Mesenchymal stem cell (in vitro differentiated cells and primary cell): ENCODE results near the gene DISC1.

Source experiments
- DNase-seq: peaks from one replicate; pipeline ENCODE4 v3.0.0-alpha.2; 2013
- H2AFZ ChIP-seq: one replicate; pipeline ENCODE4 v1.6.1; 2013; ENCODE audit warnings: low read depth, mild to moderate bottlenecking, control low read depth, inconsistent platforms, low read length, moderate library complexity
- H2AK5ac ChIP-seq: 2 replicates; pipeline ENCODE4 v1.6.1; 2013; ENCODE audit warnings: low read length, moderate library complexity, mild to moderate bottlenecking, inconsistent platforms; ENCODE audit not compliant: severe bottlenecking
- H2BK120ac ChIP-seq: one replicate; pipeline ENCODE4 v1.6.1; 2013; ENCODE audit warnings: low read depth, mild to moderate bottlenecking, inconsistent platforms, low read length, moderate library complexity
- H2BK12ac ChIP-seq, 2 experiments: one replicate each; pipeline ENCODE4 v1.6.1; 2013; ENCODE audit warnings: inconsistent platforms in 2 of 2, low read length in 2 of 2, mild to moderate bottlenecking in 2 of 2, moderate library complexity in 2 of 2, control low read depth in 1 of 2
- H2BK15ac ChIP-seq: one replicate; pipeline ENCODE4 v1.6.1; 2013; ENCODE audit warnings: mild to moderate bottlenecking, low read depth, inconsistent platforms; ENCODE audit not compliant: poor library complexity, severe bottlenecking
- H2BK5ac ChIP-seq: 2 replicates; pipeline ENCODE4 v1.6.1; 2013; ENCODE audit warnings: low read depth, mild to moderate bottlenecking, low read length, control low read depth, inconsistent platforms; ENCODE audit not compliant: poor library complexity, severe bottlenecking
- H3K14ac ChIP-seq, 2 experiments: one replicate each; pipeline ENCODE4 v1.6.1; 2013; ENCODE audit warnings: inconsistent platforms in 2 of 2, low read length in 2 of 2, control low read depth in 1 of 2, mild to moderate bottlenecking in 1 of 2, moderate library complexity in 1 of 2
- H3K18ac ChIP-seq, 2 experiments: one replicate each; pipeline ENCODE4 v1.6.1; 2013; ENCODE audit warnings: inconsistent platforms in 2 of 2, low read length in 2 of 2, control low read depth in 1 of 2, low read depth in 1 of 2, mild to moderate bottlenecking in 1 of 2
- H3K23ac ChIP-seq, 2 experiments: one replicate each; pipeline ENCODE4 v1.6.1; 2013; ENCODE audit warnings: inconsistent platforms in 2 of 2, low read length in 2 of 2, mild to moderate bottlenecking in 2 of 2, moderate library complexity in 2 of 2, control low read depth in 1 of 2
- H3K27ac ChIP-seq: 2 replicates; pipeline ENCODE4 v1.5.1; 2013; ENCODE audit warnings: mild to moderate bottlenecking, moderate library complexity, low read length, control low read depth, inconsistent platforms; ENCODE audit not compliant: poor library complexity, severe bottlenecking
- H3K27me3 ChIP-seq, 2 experiments: 2 replicates each; pipeline versions ENCODE4 v1.6.1 to v1.7.0; 2013; ENCODE audit warnings: low read length in 2 of 2, mild to moderate bottlenecking in 2 of 2, moderate library complexity in 2 of 2, control low read depth in 1 of 2, inconsistent platforms in 1 of 2; ENCODE audit not compliant: control insufficient read depth in 1 of 2, insufficient read depth in 1 of 2
- H3K36me3 ChIP-seq, 2 experiments: 2 replicates each; pipeline versions ENCODE4 v1.6.1 to v1.7.0; 2013; ENCODE audit warnings: low read length in 2 of 2, control low read depth in 1 of 2, inconsistent platforms in 1 of 2, low read depth in 1 of 2, mild to moderate bottlenecking in 1 of 2; ENCODE audit not compliant: insufficient read depth in 2 of 2, control insufficient read depth in 1 of 2
- H3K4ac ChIP-seq, 2 experiments: one replicate each; pipeline ENCODE4 v1.6.1; 2013; ENCODE audit warnings: inconsistent platforms in 2 of 2, low read length in 2 of 2, mild to moderate bottlenecking in 2 of 2, moderate library complexity in 2 of 2, control low read depth in 1 of 2, low read depth in 1 of 2
- H3K4me1 ChIP-seq: 2 replicates; pipeline ENCODE4 v1.6.1; 2013; ENCODE audit warnings: low read depth, low read length, control low read depth; ENCODE audit not compliant: control insufficient read depth, insufficient read depth
- H3K4me2 ChIP-seq: 2 replicates; pipeline ENCODE4 v1.6.1; 2013; ENCODE audit warnings: low read length, mild to moderate bottlenecking, inconsistent platforms; ENCODE audit not compliant: poor library complexity, severe bottlenecking
- H3K4me3 ChIP-seq, 2 experiments: 2 replicates each; pipeline versions ENCODE4 v1.5.1 to v1.7.0; 2013; ENCODE audit warnings: low read length in 2 of 2, mild to moderate bottlenecking in 2 of 2, control low read depth in 1 of 2, low read depth in 1 of 2; ENCODE audit not compliant: insufficient read depth in 1 of 2
- H3K79me1 ChIP-seq: replicated peaks from 2 replicates; pipeline ENCODE4 v1.6.1; 2013; ENCODE audit warnings: mild to moderate bottlenecking, control low read depth, low read length, inconsistent platforms; ENCODE audit not compliant: poor library complexity, severe bottlenecking
- H3K9ac ChIP-seq: 2 replicates; pipeline ENCODE4 v1.7.0; 2013; ENCODE audit warnings: mild to moderate bottlenecking, low read length, moderate library complexity
- H3K9me3 ChIP-seq: 2 replicates; pipeline ENCODE4 v1.7.0; 2013; ENCODE audit warnings: mild to moderate bottlenecking, low read length; ENCODE audit not compliant: control insufficient read depth
- H4K8ac ChIP-seq: one replicate; pipeline ENCODE4 v1.6.1; 2013; ENCODE audit warnings: inconsistent platforms, mild to moderate bottlenecking, low read length, moderate library complexity
- H4K91ac ChIP-seq: one replicate; pipeline ENCODE4 v1.6.1; 2013; ENCODE audit warnings: mild to moderate bottlenecking, low read length, inconsistent platforms
- WGBS: methylation state at CpG from one replicate; pipeline ENCODE4 v1.1.7; 2013; ENCODE audit warnings: mixed read lengths; 5-methylcytosine and 5-hydroxymethylcytosine counted together

The DISC1 gene

DNA sequence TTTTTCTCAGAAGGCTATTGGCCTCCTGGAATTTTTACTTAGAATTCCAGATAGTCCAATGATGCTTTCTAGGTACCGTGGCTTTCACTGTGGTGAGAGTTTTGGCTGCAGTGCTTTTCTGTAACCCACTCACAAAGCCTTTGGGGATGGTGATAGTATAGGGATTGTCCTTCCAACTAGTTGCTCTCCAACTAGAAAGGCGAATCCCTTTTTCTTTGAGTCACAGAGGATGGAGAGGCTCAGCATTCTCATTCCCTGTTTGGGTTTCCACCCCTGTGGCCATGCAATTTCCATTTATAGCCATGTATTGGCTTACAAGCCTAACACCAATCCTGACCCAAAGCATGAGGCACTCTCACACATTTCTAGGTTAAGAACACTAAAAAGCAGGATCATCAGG lies 300.3 kb downstream of the DISC1 start:
- Histone ChIP-seq H3K9ac (no peak overlapping the region), H2BK15ac (no peak overlapping the region), H3K4ac (no peak overlapping the region), H2AK5ac (no peak overlapping the region), H3K4me1 (peaks cover 11% of the 10 kb centered on the region), H4K8ac (no peak overlapping the region), H3K79me1 (peaks cover 8% of the 10 kb centered on the region), H3K9me3 (peaks cover 3% of the 10 kb centered on the region), H2BK5ac (no peak overlapping the region), H3K4me3 (no peak overlapping the region), H3K4me2 (no peak overlapping the region), H2BK120ac (no peak overlapping the region), H2AFZ (no peak overlapping the region), H3K23ac (no peak overlapping the region), H3K27ac (no peak overlapping the region), H2BK12ac (no peak overlapping the region), H3K36me3 (no peaks in the 10 kb centered on the region), H3K27me3 (no peaks in the 10 kb centered on the region), H4K91ac (no peak overlapping the region), H3K18ac (no peak overlapping the region), H3K14ac (no peak overlapping the region)
- no peak for DNase-seq
- 96% methylated on average over 2 of the region's 2 CpGs for WGBS

DNA sequence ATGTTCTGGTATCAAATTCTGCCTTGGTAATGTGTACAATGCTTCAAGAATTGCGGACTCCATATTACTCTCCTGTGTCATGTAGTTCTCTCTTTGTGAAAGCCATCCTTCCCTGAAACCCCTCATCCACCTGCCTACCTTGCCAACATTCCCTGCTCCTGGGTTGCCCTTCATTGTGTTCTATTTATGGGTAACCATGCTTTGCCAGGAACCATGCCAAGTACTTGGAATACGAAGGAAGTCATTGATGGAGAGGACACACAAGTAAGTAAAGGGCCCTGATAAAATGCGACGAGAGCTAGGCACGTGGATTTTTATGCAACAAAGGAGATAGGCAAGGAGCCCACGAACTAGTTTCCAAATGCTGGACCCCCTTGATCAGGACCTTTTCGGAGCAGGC lies 300.8 kb downstream of the DISC1 start:
- Histone ChIP-seq H3K36me3 (no peaks in the 10 kb centered on the region), H3K4me3 (no peak overlapping the region), H3K27me3 (no peaks in the 10 kb centered on the region), H3K9ac (no peak overlapping the region), H2BK5ac (no peak overlapping the region), H2BK12ac (no peak overlapping the region), H2AFZ (no peak overlapping the region), H2AK5ac (no peak overlapping the region), H3K4ac (no peak overlapping the region), H3K23ac (no peak overlapping the region), H3K14ac (no peak overlapping the region), H3K4me1 (peaks cover 9% of the 10 kb centered on the region), H4K8ac (no peak overlapping the region), H3K79me1 (peaks cover 8% of the 10 kb centered on the region), H3K18ac (no peak overlapping the region), H3K9me3 (peaks cover 8% of the 10 kb centered on the region), H3K4me2 (no peak overlapping the region), H4K91ac (no peak overlapping the region), H2BK120ac (no peak overlapping the region), H3K27ac (no peak overlapping the region), H2BK15ac (no peak overlapping the region)
- no peak for DNase-seq
- 96% methylated on average over 7 of the region's 7 CpGs for WGBS

DNA sequence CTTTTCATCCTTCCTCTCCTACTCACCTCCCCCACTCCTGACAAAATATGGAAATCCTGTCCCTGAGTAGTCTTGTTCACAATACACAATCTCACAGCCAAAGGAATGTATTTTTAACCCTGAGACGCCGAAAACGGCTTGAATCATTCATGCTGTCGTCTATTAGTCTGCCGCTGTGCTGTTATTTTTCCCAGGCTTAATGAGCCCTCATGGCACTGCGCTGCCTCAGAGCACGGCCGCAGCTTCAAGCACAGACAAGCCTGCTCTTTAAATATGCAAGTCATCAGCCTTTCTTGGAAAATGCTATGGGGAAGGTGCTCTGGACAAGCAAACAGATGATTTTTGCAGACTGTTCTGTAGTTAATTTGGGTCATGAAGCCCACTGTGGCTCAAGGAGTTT lies 302.7 kb downstream of the DISC1 start:
- Histone ChIP-seq H3K14ac (no peak overlapping the region), H3K27me3 (no peaks in the 10 kb centered on the region), H2AK5ac (no peak overlapping the region), H3K9ac (no peak overlapping the region), H4K91ac (no peak overlapping the region), H3K4me3 (no peak overlapping the region), H3K36me3 (no peaks in the 10 kb centered on the region), H2BK5ac (no peak overlapping the region), H3K9me3 (peaks cover 10% of the 10 kb centered on the region), H4K8ac (no peak overlapping the region), H2BK120ac (no peak overlapping the region), H3K4me1 (peaks cover 4% of the 10 kb centered on the region), H3K23ac (no peak overlapping the region), H3K4me2 (no peak overlapping the region), H3K18ac (no peak overlapping the region), H3K79me1 (peaks cover 9% of the 10 kb centered on the region), H3K4ac (peak overlapping the region in 1 of 2 experiments; percentile 46), H2BK12ac (no peak overlapping the region), H2AFZ (no peak overlapping the region), H3K27ac (peak overlapping the region; percentile 70), H2BK15ac (no peak overlapping the region)
- peak; percentile 82 for DNase-seq
- WGBS, result 12% methylated on average over 8 of the region's 8 CpGs

DNA sequence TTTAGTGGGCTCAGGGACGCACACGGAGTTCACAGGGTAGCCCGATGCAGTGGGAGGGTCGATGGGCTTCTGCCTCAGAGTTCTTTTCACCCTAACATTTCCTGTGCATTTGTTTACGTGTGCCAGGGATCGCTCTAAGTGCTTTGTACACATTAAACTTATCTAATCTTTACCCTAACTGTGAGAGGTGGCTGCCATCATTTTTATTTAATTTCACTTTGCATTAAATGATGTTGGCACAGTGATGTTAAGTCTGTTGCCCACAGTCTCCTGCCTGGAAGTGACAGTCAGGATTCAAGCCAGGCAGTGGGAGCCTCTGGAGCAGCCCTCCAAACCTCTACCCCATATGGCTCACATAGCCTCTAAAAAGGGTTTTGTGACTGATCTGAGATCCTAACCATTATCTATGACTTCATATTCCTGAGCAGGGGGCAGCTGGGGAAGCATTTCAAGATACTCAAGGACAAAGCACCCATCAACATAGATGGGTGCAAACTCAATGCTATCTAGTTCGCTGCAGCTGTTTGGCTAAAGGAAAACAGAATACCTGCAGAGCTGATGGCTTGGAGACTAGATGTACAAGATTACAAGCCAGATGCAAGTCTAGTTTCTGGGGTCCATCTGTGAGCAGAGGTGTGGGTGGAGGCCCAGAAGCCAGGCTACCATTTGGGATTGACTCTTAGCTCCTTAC lies 303.8 kb downstream of the DISC1 start:
- Histone ChIP-seq H2BK120ac (no peak overlapping the region), H2AK5ac (no peak overlapping the region), H3K4me1 (peaks cover 4% of the 10 kb centered on the region), H2AFZ (no peak overlapping the region), H2BK15ac (no peak overlapping the region), H3K14ac (no peak overlapping the region), H3K23ac (no peak overlapping the region), H3K27ac (no peak overlapping the region), H3K4ac (no peak overlapping the region), H4K8ac (no peak overlapping the region), H3K27me3 (no peaks in the 10 kb centered on the region), H3K36me3 (no peaks in the 10 kb centered on the region), H2BK12ac (peak overlapping the region in 1 of 2 experiments; percentile 15), H3K18ac (peak overlapping the region in 1 of 2 experiments; percentile 61), H2BK5ac (no peak overlapping the region), H3K4me2 (no peak overlapping the region), H3K79me1 (peaks cover 9% of the 10 kb centered on the region), H3K9me3 (peaks cover 10% of the 10 kb centered on the region), H3K4me3 (no peak overlapping the region), H3K9ac (no peak overlapping the region), H4K91ac (no peak overlapping the region)
- no peak for DNase-seq
- 63% methylated on average over 5 of the region's 7 CpGs for WGBS
